ENCODE data around the gene KCTD3.

DNA sequence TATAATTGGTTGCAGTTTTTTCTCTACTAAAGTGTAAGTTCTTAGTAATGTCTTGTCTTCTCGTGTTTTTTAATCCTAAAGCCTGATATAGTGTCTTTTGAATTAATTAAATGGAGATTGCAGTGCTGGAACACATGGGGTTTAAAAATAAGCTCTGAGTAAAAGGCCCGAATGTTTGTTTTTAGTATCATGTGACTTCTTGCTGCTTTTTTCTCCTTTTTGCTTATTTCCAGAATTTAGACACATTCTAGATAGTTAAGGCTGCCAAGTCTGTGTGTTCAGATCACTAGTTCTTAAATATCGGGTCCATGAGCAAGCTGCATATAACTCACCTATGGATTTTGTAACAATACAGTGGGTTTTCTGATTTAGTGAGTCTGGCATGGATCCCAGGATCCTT, 27.5 kb downstream of the KCTD3 start:
- TF ChIP-seq CTCF (IDR thresholded peaks at IDR 0.05), result no peak
- TF ChIP-seq POLR2A (IDR thresholded peaks at IDR 0.05), result no peak

Measured in lower leg skin (tissue), 3 donors.